Activated T-cell treated with anti-CD3 and anti-CD28 coated beads, Interleukin-2, amount 50 U/mL, for 72 hours (primary cell): ENCODE results near the gene LCN12. TPM values are rescaled to one million over a fixed set of nuclear protein-coding genes. Genes with fewer than 3 reads are reported as not detected.

Experiments used
- ATAC-seq, 2 donors: fragments of 150-1000 bp; cut with Tn5 transposase; replicated peaks in 1 of 2; 2 replicates each; pipeline ENCODE4 v1.10.0; 2021; ENCODE audit warnings: moderate library complexity in 2 of 2, mild to moderate bottlenecking in 1 of 2
- DNase-seq, 2 donors: peaks; one replicate each; pipeline ENCODE4 v3.0.0; 2021 to 2022; ENCODE audit warnings: mixed read lengths in 1 of 2
- H3K27ac Mint-ChIP-seq: one replicate; pipeline ENCODE4 v1.8.0; 2022; ENCODE audit warnings: mild to moderate bottlenecking, moderate library complexity, mixed read lengths
- H3K27me3 Mint-ChIP-seq: one replicate; pipeline ENCODE4 v1.8.0; 2022; ENCODE audit warnings: low read depth, mixed read lengths
- H3K36me3 Mint-ChIP-seq, 2 donors: one replicate each; pipeline ENCODE4 v1.8.0; 2022; ENCODE audit warnings: mixed read lengths in 2 of 2, mild to moderate bottlenecking in 1 of 2; ENCODE audit not compliant: insufficient read depth in 2 of 2
- H3K4me1 Mint-ChIP-seq: one replicate; pipeline ENCODE4 v1.8.0; 2022; ENCODE audit warnings: low read depth, mixed read lengths
- H3K4me3 Mint-ChIP-seq, 2 donors: one replicate each; pipeline ENCODE4 v1.8.0; 2022; ENCODE audit warnings: mild to moderate bottlenecking in 2 of 2, mixed read lengths in 2 of 2, moderate library complexity in 2 of 2
- H3K9me3 Mint-ChIP-seq, 2 donors: one replicate each; pipeline ENCODE4 v1.8.0; 2022; ENCODE audit warnings: mixed read lengths in 2 of 2
- total RNA-seq, 2 donors: library from RNA; stranded (reverse); gene quantifications; one replicate each; pipeline ENCODE4 v1.2.3, GENCODE V29; 2022

LCN12 gene
- total RNA-seq, 2 donors from 2014 or later, result 1.0 to 1.4 TPM

GRCh38 chr9:136952876-136953770, 1.1 kb downstream of the LCN12 start:
- Mint-ChIP-seq H3K4me1 (peaks cover 14% of the 10 kb centered on the region), H3K4me3 (no peak overlapping the region), H3K27ac (no peak overlapping the region), H3K36me3 (peaks cover 2 to 3% of the 10 kb centered on the region in 2 donors), H3K9me3 (peaks cover 4 to 5% of the 10 kb centered on the region in 2 donors), H3K27me3 (no peaks in the 10 kb centered on the region)
- no peak for DNase-seq
- ATAC-seq, result no peak

GRCh38 chr9:136953771-136954269, 1.7 kb downstream of the LCN12 start:
- Mint-ChIP-seq H3K27ac (no peak overlapping the region), H3K27me3 (no peaks in the 10 kb centered on the region), H3K4me1 (peaks cover 7% of the 10 kb centered on the region), H3K4me3 (no peak overlapping the region), H3K36me3 (peaks cover 2 to 3% of the 10 kb centered on the region in 2 donors), H3K9me3 (peaks cover 4 to 5% of the 10 kb centered on the region in 2 donors)
- no peak for DNase-seq
- ATAC-seq, result no peak

- Mint-ChIP-seq H3K36me3 (peaks cover 2 to 3% of the 10 kb centered on the region in 2 donors), H3K27me3 (no peaks in the 10 kb centered on the region), H3K27ac (no peak overlapping the region), H3K4me1 (peaks cover 5% of the 10 kb centered on the region), H3K4me3 (no peak overlapping the region), H3K9me3 (peaks cover 4 to 5% of the 10 kb centered on the region in 2 donors)
- ATAC-seq, result no peak
- DNase-seq, result no peak
Measured at GRCh38 chr9:136954270-136955083, 2.4 kb downstream of the LCN12 start.

GRCh38 chr9:136955202-136955942, 3.3 kb downstream of the LCN12 start:
- peaks cover 1% of the 10 kb centered on the region for H3K4me1 Mint-ChIP-seq
- H3K36me3 Mint-ChIP-seq, result peaks cover 2 to 3% of the 10 kb centered on the region in 2 donors

GRCh38 chr9:136955943-136956335, 3.9 kb downstream of the LCN12 start:
- Mint-ChIP-seq H3K27ac (no peak overlapping the region), H3K4me1 (peaks cover 2% of the 10 kb centered on the region), H3K27me3 (no peaks in the 10 kb centered on the region), H3K36me3 (peaks cover 2 to 3% of the 10 kb centered on the region in 2 donors), H3K4me3 (no peak overlapping the region), H3K9me3 (peaks cover 4 to 5% of the 10 kb centered on the region in 2 donors)
- ATAC-seq (no peak), DNase-seq (no peak)

More at GRCh38 chr9:136955202-136955942, 3.3 kb downstream of the LCN12 start:
- Mint-ChIP-seq H3K27ac (no peak overlapping the region), H3K27me3 (no peaks in the 10 kb centered on the region), H3K9me3 (peaks cover 4 to 5% of the 10 kb centered on the region in 2 donors), H3K4me3 (no peak overlapping the region)
- no peak for ATAC-seq
- DNase-seq, result no peak

GRCh38 chr9:136956604-136957003, 4.5 kb downstream of the LCN12 start:
- H3K27me3 Mint-ChIP-seq, result no peaks in the 10 kb centered on the region
- ATAC-seq (no peak), DNase-seq (no peak)
- peaks cover 2 to 3% of the 10 kb centered on the region in 2 donors for H3K36me3 Mint-ChIP-seq
- H3K9me3 Mint-ChIP-seq, result peaks cover 4 to 5% of the 10 kb centered on the region in 2 donors
- H3K4me1 Mint-ChIP-seq, result peaks cover 4% of the 10 kb centered on the region
- no peak overlapping the region for H3K4me3 Mint-ChIP-seq
- no peak overlapping the region for H3K27ac Mint-ChIP-seq

GRCh38 chr9:136957461-136957860, 5.4 kb downstream of the LCN12 start:
- no peak overlapping the region for H3K4me3 Mint-ChIP-seq
- H3K27ac Mint-ChIP-seq, result no peak overlapping the region
- H3K9me3 Mint-ChIP-seq, result peaks cover 4 to 5% of the 10 kb centered on the region in 2 donors
- ATAC-seq (no peak), DNase-seq (no peak)
- H3K27me3 Mint-ChIP-seq, result no peaks in the 10 kb centered on the region
- peaks cover 2 to 3% of the 10 kb centered on the region in 2 donors for H3K36me3 Mint-ChIP-seq
- H3K4me1 Mint-ChIP-seq, result peaks cover 4% of the 10 kb centered on the region

- no peaks in the 10 kb centered on the region for H3K27me3 Mint-ChIP-seq
- peaks cover 2 to 3% of the 10 kb centered on the region in 2 donors for H3K36me3 Mint-ChIP-seq
- ATAC-seq, result no peak
- DNase-seq, result no peak
- H3K27ac Mint-ChIP-seq, result no peak overlapping the region
- H3K4me3 Mint-ChIP-seq, result no peak overlapping the region
- H3K9me3 Mint-ChIP-seq, result peaks cover 4 to 5% of the 10 kb centered on the region in 2 donors
- H3K4me1 Mint-ChIP-seq, result peaks cover 4% of the 10 kb centered on the region
Measured at GRCh38 chr9:136957901-136958300, 5.8 kb downstream of the LCN12 start.

- Mint-ChIP-seq H3K27ac (no peak overlapping the region), H3K36me3 (peaks cover 2 to 3% of the 10 kb centered on the region in 2 donors), H3K4me1 (peaks cover 4% of the 10 kb centered on the region), H3K4me3 (no peak overlapping the region), H3K9me3 (peaks cover 4 to 5% of the 10 kb centered on the region in 2 donors), H3K27me3 (no peaks in the 10 kb centered on the region)
- DNase-seq (no peak), ATAC-seq (no peak)
Measured at GRCh38 chr9:136958473-136958872, 6.4 kb downstream of the LCN12 start.

- no peak for DNase-seq
- no peak for ATAC-seq
- peaks cover 4 to 5% of the 10 kb centered on the region in 2 donors for H3K9me3 Mint-ChIP-seq
- H3K4me1 Mint-ChIP-seq, result peaks cover 4% of the 10 kb centered on the region
- no peak overlapping the region for H3K4me3 Mint-ChIP-seq
- no peak overlapping the region for H3K27ac Mint-ChIP-seq
- peaks cover 2 to 3% of the 10 kb centered on the region in 2 donors for H3K36me3 Mint-ChIP-seq
- H3K27me3 Mint-ChIP-seq, result no peaks in the 10 kb centered on the region
Measured at GRCh38 chr9:136958898-136959850, 7.1 kb downstream of the LCN12 start.

GRCh38 chr9:136960212-136960937, 8.3 kb downstream of the LCN12 start:
- no peak for ATAC-seq
- H3K36me3 Mint-ChIP-seq, result peaks cover 2 to 3% of the 10 kb centered on the region in 2 donors

More at GRCh38 chr9:136960212-136960937, 8.3 kb downstream of the LCN12 start:
- Mint-ChIP-seq H3K4me3 (no peak overlapping the region), H3K9me3 (peaks cover 4 to 5% of the 10 kb centered on the region in 2 donors), H3K27me3 (no peaks in the 10 kb centered on the region), H3K27ac (no peak overlapping the region), H3K4me1 (peaks cover 4% of the 10 kb centered on the region)
- DNase-seq, result no peak
